Naive thymus-derived CD4-positive, alpha-beta T cell (primary cell): ENCODE measurements around the gene PODXL. TPM values are rescaled to one million over a fixed set of nuclear protein-coding genes. Genes with fewer than 3 reads are reported as not detected.

Experiments used
- ATAC-seq: fragments of 150-1000 bp; cut with Tn5 transposase; 2 replicates; pipeline ENCODE4 v1.10.0; 2021; ENCODE audit warnings: mild to moderate bottlenecking, moderate library complexity
- CTCF ChIA-PET: fragments of 350-600 bp; sonication (Branson Sonifier 250); formaldehyde crosslinking; loops from one replicate; lab custom pipeline; 2021; ENCODE audit warnings: antibody characterized with exemption; lab: Charles Lee
- POLR2A ChIA-PET: fragments of 350-600 bp; sonication (Branson Sonifier 250); formaldehyde crosslinking; loops from one replicate; lab custom pipeline; 2021; ENCODE audit warnings: antibody characterized with exemption, inconsistent platforms; lab: Charles Lee
- DNase-seq, 9 donors: peaks; one replicate each; pipeline versions ENCODE4 v3.0.0 to v3.0.0-alpha.2; 2020 to 2022; ENCODE audit warnings: mixed read lengths in 1 of 9
- H3K27ac ChIP-seq: one replicate; pipeline ENCODE4 v1.7.0; 2013; ENCODE audit warnings: mild to moderate bottlenecking, low read depth, low read length, moderate library complexity
- H3K27me3 ChIP-seq, 2 donors: one replicate each; pipeline ENCODE4 v1.7.0; 2013; ENCODE audit warnings: low read length in 2 of 2, mild to moderate bottlenecking in 2 of 2, moderate library complexity in 2 of 2; ENCODE audit not compliant: control insufficient read depth in 2 of 2, insufficient read depth in 2 of 2
- H3K36me3 ChIP-seq, 3 experiments: 1 replicate in 2 of 3; 2 replicates in 1 of 3; pipeline ENCODE4 v1.7.0; 2013; ENCODE audit warnings: low read length in 3 of 3, mild to moderate bottlenecking in 3 of 3, moderate library complexity in 1 of 3; ENCODE audit not compliant: insufficient read depth in 3 of 3, control insufficient read depth in 2 of 3
- H3K4me1 ChIP-seq, 2 donors: one replicate each; pipeline ENCODE4 v1.7.0; 2013; ENCODE audit warnings: low read length in 2 of 2, mild to moderate bottlenecking in 2 of 2, moderate library complexity in 1 of 2; ENCODE audit not compliant: control insufficient read depth in 2 of 2, insufficient read depth in 2 of 2
- H3K4me3 ChIP-seq: 2 replicates; pipeline ENCODE4 v1.7.0; 2013; ENCODE audit warnings: mild to moderate bottlenecking, low read length
- H3K9me3 ChIP-seq, 3 experiments: 1 replicate in 2 of 3; 2 replicates in 1 of 3; pipeline ENCODE4 v1.7.0; 2013; ENCODE audit warnings: low read length in 3 of 3; ENCODE audit not compliant: control insufficient read depth in 2 of 3
- H3K27ac Mint-ChIP-seq, 9 donors: one replicate each; pipeline ENCODE4 v1.8.0; 2020 to 2022; ENCODE audit warnings: mixed read lengths in 9 of 9, mild to moderate bottlenecking in 8 of 9, moderate library complexity in 5 of 9, inconsistent platforms in 2 of 9
- H3K27me3 Mint-ChIP-seq, 5 donors: one replicate each; pipeline ENCODE4 v1.8.0; 2021 to 2022; ENCODE audit warnings: mixed read lengths in 5 of 5, mild to moderate bottlenecking in 1 of 5
- H3K36me3 Mint-ChIP-seq, 5 donors: one replicate each; pipeline ENCODE4 v1.8.0; 2020 to 2022; ENCODE audit warnings: mixed read lengths in 5 of 5, mild to moderate bottlenecking in 3 of 5, inconsistent platforms in 1 of 5
- H3K4me1 Mint-ChIP-seq, 7 donors: one replicate each; pipeline ENCODE4 v1.8.0; 2020 to 2022; ENCODE audit warnings: mixed read lengths in 7 of 7, mild to moderate bottlenecking in 3 of 7, inconsistent platforms in 1 of 7
- H3K4me3 Mint-ChIP-seq, 10 donors: one replicate each; pipeline ENCODE4 v1.8.0; 2020 to 2022; ENCODE audit warnings: mild to moderate bottlenecking in 10 of 10, mixed read lengths in 10 of 10, moderate library complexity in 6 of 10, inconsistent platforms in 2 of 10
- H3K9me3 Mint-ChIP-seq, 11 donors: one replicate each; pipeline ENCODE4 v1.8.0; 2020 to 2022; ENCODE audit warnings: mixed read lengths in 11 of 11, mild to moderate bottlenecking in 4 of 11, inconsistent platforms in 1 of 11, moderate library complexity in 1 of 11
- intact Hi-C, 2 donors: fragments of 100-400 bp; cut with micrococcal nuclease; formaldehyde crosslinking; loops; one replicate each; pipeline ENCODE4 v1.15.1; 2023
- polyA plus RNA-seq, 2 donors: library from polyadenylated mRNA; unstranded; fragments of 300-500 nt; fragmentation: Illumina TruSeq; gene quantifications; one replicate each; pipeline ENCODE4 v1.2.3, GENCODE V29; 2021
- total RNA-seq, 6 experiments: library from RNA in 5 of 6; stranded (reverse) in 5 of 6; gene quantifications; 1 replicate in 5 of 6; 2 replicates in 1 of 6; pipeline ENCODE4 v1.2.3 and lab custom pipeline; 2021 to 2026

The PODXL gene
- total and polyA plus RNA-seq, 7 experiments from 2014 or later = 0.05 to 1.4 (median 0.32) TPM

DNA sequence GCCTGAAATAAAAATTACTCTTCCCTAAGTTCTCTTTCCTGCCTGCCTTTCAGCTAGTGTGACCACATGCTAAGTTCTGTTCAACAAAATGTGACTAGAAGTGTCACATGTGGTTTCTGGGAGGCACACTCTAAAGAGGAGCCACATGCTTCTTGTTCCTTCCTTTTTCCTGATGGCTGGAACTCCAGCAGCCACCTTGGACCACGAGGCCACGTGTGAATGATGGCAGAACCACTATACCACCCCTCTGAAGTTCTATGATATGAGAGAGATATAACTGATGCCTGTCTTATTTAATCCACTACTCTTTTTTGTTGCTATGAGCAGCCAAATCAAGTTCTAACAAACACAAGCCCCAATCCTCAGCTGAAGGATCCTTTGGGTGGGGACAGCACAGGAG lies 8.1 kb downstream of the PODXL start:
- no peaks in the 10 kb centered on the region for H3K4me1 ChIP-seq
- H3K4me3 ChIP-seq = no peak overlapping the region
- Mint-ChIP-seq H3K4me1 (peaks cover 0 to 15% (median 0%) of the 10 kb centered on the region in 7 donors), H3K27me3 (peaks cover 14 to 22% (median 16%) of the 10 kb centered on the region in 5 donors), H3K4me3 (no peak overlapping the region), H3K27ac (no peak overlapping the region), H3K36me3 (no peaks in the 10 kb centered on the region), H3K9me3 (peaks cover 0 to 3% (median 0%) of the 10 kb centered on the region in 11 donors)
- H3K27me3 ChIP-seq = no peaks in the 10 kb centered on the region
- POLR2A ChIA-PET = no interaction called here
- ATAC-seq (no peak), DNase-seq (no peak)
- no peak overlapping the region for H3K27ac ChIP-seq
- CTCF ChIA-PET = no interaction called here
- no peaks in the 10 kb centered on the region for H3K9me3 ChIP-seq
- intact Hi-C loops = no loop called here
- no peaks in the 10 kb centered on the region for H3K36me3 ChIP-seq

GRCh38 chr7:131547589-131547988 lies 8.8 kb downstream of the PODXL start:
- H3K9me3 ChIP-seq = no peaks in the 10 kb centered on the region
- POLR2A ChIA-PET = no interaction called here
- no peak overlapping the region for H3K4me3 ChIP-seq
- H3K9me3 Mint-ChIP-seq = peaks cover 0 to 3% (median 0%) of the 10 kb centered on the region in 11 donors
- H3K27ac Mint-ChIP-seq = no peak overlapping the region
- no peaks in the 10 kb centered on the region for H3K4me1 ChIP-seq
- CTCF ChIA-PET = no interaction called here
- peaks cover 0 to 15% (median 0%) of the 10 kb centered on the region in 7 donors for H3K4me1 Mint-ChIP-seq
- ATAC-seq = no peak
- DNase-seq = no peak
- no peak overlapping the region for H3K27ac ChIP-seq
- H3K27me3 Mint-ChIP-seq = peaks cover 6 to 14% (median 8%) of the 10 kb centered on the region in 5 donors
- H3K27me3 ChIP-seq = no peaks in the 10 kb centered on the region
- H3K4me3 Mint-ChIP-seq = no peak overlapping the region
- no peaks in the 10 kb centered on the region for H3K36me3 Mint-ChIP-seq
- no peaks in the 10 kb centered on the region for H3K36me3 ChIP-seq
- intact Hi-C loops = no loop called here

GRCh38 chr7:131546583-131547141 lies 9.8 kb downstream of the PODXL start:
- no peak overlapping the region for H3K4me3 ChIP-seq
- no peak overlapping the region for H3K27ac Mint-ChIP-seq
- H3K27ac ChIP-seq = no peak overlapping the region
- DNase-seq (peak in 2 of 9 donors; percentile 19 to 53), ATAC-seq (peak; percentile 68)
- H3K27me3 ChIP-seq = no peaks in the 10 kb centered on the region
- H3K4me3 Mint-ChIP-seq = no peak overlapping the region
- H3K9me3 ChIP-seq = no peaks in the 10 kb centered on the region
- peaks cover 0 to 15% (median 0%) of the 10 kb centered on the region in 7 donors for H3K4me1 Mint-ChIP-seq
- H3K4me1 ChIP-seq = no peaks in the 10 kb centered on the region
- ChIA-PET CTCF (interaction anchor here (0.6 to 1.2 kb wide), 2 partner anchors 40 to 46 kb away, joined by 3 to 4 read pairs; no protein-coding TSS in a partner anchor), POLR2A (no interaction called here)
- no peaks in the 10 kb centered on the region for H3K36me3 ChIP-seq
- H3K9me3 Mint-ChIP-seq = peaks cover 0 to 3% (median 0%) of the 10 kb centered on the region in 11 donors
- peaks cover 4 to 11% (median 5%) of the 10 kb centered on the region in 5 donors for H3K27me3 Mint-ChIP-seq
- intact Hi-C loops = no loop called here
- no peaks in the 10 kb centered on the region for H3K36me3 Mint-ChIP-seq

DNA sequence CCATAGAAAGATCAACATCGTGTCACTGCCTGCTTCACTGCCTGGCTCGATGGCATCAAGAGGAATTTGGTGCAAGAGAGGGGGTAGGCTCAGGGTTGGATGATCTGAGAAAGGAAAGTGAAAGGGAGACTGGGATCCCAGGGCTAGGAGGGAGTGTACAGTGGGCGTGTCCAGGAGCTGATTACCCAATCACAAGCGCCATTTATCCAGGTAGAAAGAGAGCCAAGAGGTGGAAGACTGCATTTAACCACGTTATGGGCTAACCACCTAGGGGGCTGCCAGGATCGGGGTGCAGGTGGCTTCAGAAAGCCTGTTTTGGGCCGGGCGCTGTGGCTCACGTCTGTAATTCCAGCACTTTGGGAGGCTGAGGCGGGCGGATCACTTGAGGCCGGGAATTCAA lies 10.3 kb downstream of the PODXL start:
- H3K36me3 ChIP-seq = no peaks in the 10 kb centered on the region
- no peak for DNase-seq
- Mint-ChIP-seq H3K4me1 (peaks cover 0 to 15% (median 0%) of the 10 kb centered on the region in 7 donors), H3K36me3 (no peaks in the 10 kb centered on the region), H3K4me3 (peak overlapping the region in 1 of 10 donors; percentile 25), H3K27me3 (peaks cover 4 to 11% (median 5%) of the 10 kb centered on the region in 5 donors), H3K9me3 (peaks cover 0 to 3% (median 0%) of the 10 kb centered on the region in 11 donors), H3K27ac (no peak overlapping the region)
- CTCF ChIA-PET = interaction anchor here (0.6 to 1.2 kb wide), 2 partner anchors 39 to 45 kb away, joined by 3 to 4 read pairs; no protein-coding TSS in a partner anchor
- no peaks in the 10 kb centered on the region for H3K4me1 ChIP-seq
- no peak for ATAC-seq
- H3K9me3 ChIP-seq = no peaks in the 10 kb centered on the region
- no peak overlapping the region for H3K27ac ChIP-seq
- H3K4me3 ChIP-seq = no peak overlapping the region
- intact Hi-C loops = no loop called here
- POLR2A ChIA-PET = no interaction called here
- no peaks in the 10 kb centered on the region for H3K27me3 ChIP-seq

DNA sequence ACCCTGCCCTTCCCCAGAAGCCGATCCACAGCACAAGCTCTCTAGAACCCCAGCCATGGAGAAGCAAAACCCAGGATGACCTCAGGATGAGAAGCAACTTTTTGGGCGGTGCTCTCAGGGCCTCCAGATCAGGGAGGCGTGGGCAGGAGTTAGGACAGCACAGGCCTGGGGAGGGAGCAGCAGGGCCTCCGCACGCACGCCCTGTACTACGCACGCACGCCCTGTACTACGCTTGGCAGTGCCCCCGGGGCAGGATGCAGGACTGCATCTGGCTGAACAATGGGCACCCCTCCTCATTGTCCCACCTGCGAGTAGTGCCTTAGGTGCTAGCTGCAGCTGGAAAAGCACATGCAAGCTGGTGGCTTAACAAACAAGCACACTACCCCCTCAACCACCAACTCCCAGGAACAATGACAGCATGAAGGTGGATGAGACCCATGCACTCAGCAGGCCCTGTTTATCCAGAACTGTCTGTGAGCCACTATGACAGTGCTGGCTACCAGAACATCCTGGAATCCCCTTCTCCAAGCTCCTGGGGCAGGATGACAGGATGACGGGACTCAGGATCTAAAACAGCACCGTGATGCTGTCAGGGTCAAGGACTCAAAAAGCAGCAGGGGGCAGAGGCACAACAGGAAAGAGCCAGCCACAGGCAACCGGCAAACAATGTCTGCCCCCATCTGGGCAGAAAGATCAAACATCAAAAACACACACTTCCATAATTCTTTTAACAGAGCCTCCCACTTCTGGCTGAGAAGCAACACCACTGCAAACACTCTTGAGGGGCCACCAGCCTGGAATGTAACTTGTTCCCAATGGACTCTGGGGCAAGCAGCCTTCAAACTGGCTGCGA lies 11.8 kb downstream of the PODXL start:
- Histone ChIP-seq H3K36me3 (no peaks in the 10 kb centered on the region), H3K4me3 (no peak overlapping the region), H3K9me3 (no peaks in the 10 kb centered on the region), H3K27me3 (no peaks in the 10 kb centered on the region), H3K27ac (no peak overlapping the region), H3K4me1 (no peaks in the 10 kb centered on the region)
- ChIA-PET CTCF (interaction anchor here (0.6 kb wide), 1 partner anchor 14 kb away, joined by 3 read pairs; no protein-coding TSS in a partner anchor), POLR2A (no interaction called here)
- Mint-ChIP-seq H3K4me1 (peaks cover 0 to 15% (median 0%) of the 10 kb centered on the region in 7 donors), H3K4me3 (no peak overlapping the region), H3K27me3 (peaks cover 4 to 7% (median 5%) of the 10 kb centered on the region in 5 donors), H3K27ac (peak overlapping the region in 1 of 9 donors; percentile 54), H3K36me3 (no peaks in the 10 kb centered on the region), H3K9me3 (peaks cover 0 to 3% (median 0%) of the 10 kb centered on the region in 11 donors)
- ATAC-seq (no peak), DNase-seq (no peak)
- intact Hi-C loops = loop anchor here in 1 of 2 donors (1.0 kb wide), 1 partner anchor 110 kb away; no protein-coding TSS in a partner anchor

- Histone ChIP-seq H3K27me3 (no peaks in the 10 kb centered on the region), H3K4me3 (no peak overlapping the region), H3K27ac (no peak overlapping the region), H3K36me3 (no peaks in the 10 kb centered on the region), H3K4me1 (no peaks in the 10 kb centered on the region), H3K9me3 (no peaks in the 10 kb centered on the region)
- H3K27me3 Mint-ChIP-seq = peaks cover 3 to 4% (median 3%) of the 10 kb centered on the region in 5 donors
- peaks cover 0 to 15% (median 0%) of the 10 kb centered on the region in 7 donors for H3K4me1 Mint-ChIP-seq
- peaks cover 0 to 3% (median 0%) of the 10 kb centered on the region in 11 donors for H3K9me3 Mint-ChIP-seq
- H3K27ac Mint-ChIP-seq = no peak overlapping the region
- ATAC-seq (no peak), DNase-seq (no peak)
- ChIA-PET POLR2A (no interaction called here), CTCF (no interaction called here)
- no peak overlapping the region for H3K4me3 Mint-ChIP-seq
- intact Hi-C loops = no loop called here
- H3K36me3 Mint-ChIP-seq = no peaks in the 10 kb centered on the region
These were observed 12.4 kb downstream of the PODXL start for GRCh38 chr7:131544021-131544420.
